ENCODE results near the gene STN1. TPM values are rescaled to one million over a fixed set of nuclear protein-coding genes. Genes with fewer than 3 reads are reported as not detected.

STN1 gene
- total and polyA plus RNA-seq, 2 of the 4 experiments (the other 2 are of a cell fraction), result 17.8 to 32.3 TPM

DNA sequence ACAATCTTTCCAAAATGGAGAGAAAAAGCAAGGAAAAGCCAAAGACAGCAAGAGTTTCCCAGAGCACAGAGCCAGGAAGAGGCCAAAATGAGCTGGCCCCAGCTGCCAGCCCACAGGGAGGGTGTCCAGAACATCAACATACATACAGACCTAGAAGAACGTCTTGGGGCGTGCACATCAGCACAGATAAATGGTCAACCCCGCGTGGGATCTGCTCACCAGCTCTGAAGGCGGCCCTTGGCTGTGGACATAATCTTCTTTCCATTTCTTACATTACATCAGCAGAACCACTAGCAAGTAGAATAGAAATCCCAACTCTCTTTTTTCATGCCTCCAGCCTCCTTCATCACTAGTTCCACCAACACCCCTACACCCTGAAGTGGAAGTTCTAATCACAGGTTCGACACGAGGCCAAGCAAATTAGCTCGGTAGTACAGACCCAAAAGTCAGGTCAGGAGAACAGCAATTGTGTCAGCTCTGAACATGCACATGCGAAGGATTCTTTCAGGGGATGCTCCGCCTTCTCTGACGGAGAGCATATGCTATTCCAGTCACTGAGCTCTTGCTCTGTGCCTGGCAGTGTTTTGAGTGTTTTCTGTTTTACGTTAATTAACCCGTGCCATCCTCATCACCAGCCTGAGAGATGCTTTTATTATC is 79.0 kb downstream of the STN1 start:
- no peak overlapping the region for H4K5ac ChIP-seq (ENCODE audit: low read depth, low read length)
- no peak overlapping the region for H3K9ac ChIP-seq (ENCODE audit: low read depth, low read length)
- H3K9me1 ChIP-seq (ENCODE audit: insufficient read depth, low read length), result peaks cover 7% of the 10 kb centered on the region
- in situ Hi-C loops (cut with MboI; ENCODE audit: low sequenced_read_pairs), result no loop called here
- H2BK20ac ChIP-seq (ENCODE audit: low read depth, low read length), result no peak overlapping the region
- no peak overlapping the region for H2BK120ac ChIP-seq (ENCODE audit: low read depth, low read length)
- no peaks in the 10 kb centered on the region for H3K9me3 ChIP-seq (ENCODE audit: control insufficient read depth, insufficient read depth, low read length)
- H3K79me1 ChIP-seq (ENCODE audit: low read depth in 1 of 2, low read length in 2 of 2), result peaks cover 30 to 72% of the 10 kb centered on the region in 2 experiments
- H2AK5ac ChIP-seq (ENCODE audit: low read depth, low read length), result no peak overlapping the region
- no peak overlapping the region for H4K8ac ChIP-seq (ENCODE audit: low read depth in 2 of 2, low read length in 2 of 2)
- H2AFZ ChIP-seq (replicated peaks; ENCODE audit: low read length, poor library complexity), result no peak overlapping the region
- H3K4me3 ChIP-seq (ENCODE audit: insufficient read depth, low read depth, low read length), result no peak overlapping the region
- H3K4me1 ChIP-seq (ENCODE audit: control insufficient read depth, insufficient read depth, low read length), result peaks cover 13% of the 10 kb centered on the region
- H4K20me1 ChIP-seq (ENCODE audit: insufficient read depth, low read length), result peaks cover 6% of the 10 kb centered on the region; the same call in 1 of the 2 replicates
- no peaks in the 10 kb centered on the region for H3K27me3 ChIP-seq (ENCODE audit: control insufficient read depth, insufficient read depth, low read length)
- no peak overlapping the region for H2BK15ac ChIP-seq (ENCODE audit: low read depth, low read length)
- POLR2A ChIA-PET (ENCODE audit: unreplicated experiment), result interaction anchor here (1.3 kb wide), 1 partner anchor 10 kb away, joined by 3 read pairs; no protein-coding TSS in a partner anchor
- H3K18ac ChIP-seq (ENCODE audit: low read depth, low read length), result no peak overlapping the region
- H2AK9ac ChIP-seq (replicated peaks; ENCODE audit: low read depth, low read length, poor library complexity), result peak overlapping the region; percentile 1
- CTCF ChIA-PET, result interaction anchor here (1.0 kb wide), 1 partner anchor 9 kb away, joined by 4 read pairs; no protein-coding TSS in a partner anchor
- no peak for DNase-seq
- no peak overlapping the region for H4K91ac ChIP-seq (ENCODE audit: insufficient read depth, low read depth, low read length)
- no TSS peak for BruUV-seq (replicated peaks)
- no peak overlapping the region for H3K4me2 ChIP-seq (ENCODE audit: low read depth, low read length)
- H3K36me3 ChIP-seq (ENCODE audit: control insufficient read depth, insufficient read depth, low read length), result no peaks in the 10 kb centered on the region
- no peak overlapping the region for H2BK5ac ChIP-seq (ENCODE audit: low read depth, low read length, poor library complexity, severe bottlenecking)
- dilution Hi-C loops (cut with HindIII; ENCODE audit: low sequenced_read_pairs, unreplicated experiment), result no loop called here
- H3K23ac ChIP-seq (ENCODE audit: low read depth, low read length), result no peak overlapping the region
- intact Hi-C loops (cut with micrococcal nuclease), result no loop called here
- TF ChIP-seq RCOR1 (IDR thresholded peaks at IDR 0.05; ENCODE audit: insufficient replicate concordance, low read length), result no peak
- TF ChIP-seq BHLHE40 (IDR thresholded peaks at IDR 0.05; ENCODE audit: low read depth, low read length), result no peak
- no peak for TF ChIP-seq NFE2L2 (IDR thresholded peaks at IDR 0.05; ENCODE audit: low read depth, low read length)
- no peak for TF ChIP-seq FOS (IDR thresholded peaks at IDR 0.05; ENCODE audit: low read depth, low read length)
- TF ChIP-seq MAFK (IDR thresholded peaks at IDR 0.05; ENCODE audit: low read depth, low read length), result no peak
- no peak for TF ChIP-seq SMC3 (IDR thresholded peaks at IDR 0.05; ENCODE audit: low read depth, low read length)
- TF ChIP-seq CTCF (conservative IDR thresholded peaks at IDR 0.05; ENCODE audit: low read depth, low read length), result no peak
- no peak for TF ChIP-seq MAZ (IDR thresholded peaks at IDR 0.05; ENCODE audit: borderline replicate concordance, low read depth, low read length)
- TF ChIP-seq RFX5 (IDR thresholded peaks at IDR 0.05; ENCODE audit: low read depth, low read length), result no peak
- no peak for TF ChIP-seq ELK1 (IDR thresholded peaks at IDR 0.05; ENCODE audit: borderline replicate concordance, low read depth, low read length)
- no peak for TF ChIP-seq CHD1 (IDR thresholded peaks at IDR 0.05; ENCODE audit: low read depth, low read length)
- TF ChIP-seq POLR2A (IDR thresholded peaks at IDR 0.05; ENCODE audit: low read depth, low read length), result no peak
- TF ChIP-seq, protein P1, sequence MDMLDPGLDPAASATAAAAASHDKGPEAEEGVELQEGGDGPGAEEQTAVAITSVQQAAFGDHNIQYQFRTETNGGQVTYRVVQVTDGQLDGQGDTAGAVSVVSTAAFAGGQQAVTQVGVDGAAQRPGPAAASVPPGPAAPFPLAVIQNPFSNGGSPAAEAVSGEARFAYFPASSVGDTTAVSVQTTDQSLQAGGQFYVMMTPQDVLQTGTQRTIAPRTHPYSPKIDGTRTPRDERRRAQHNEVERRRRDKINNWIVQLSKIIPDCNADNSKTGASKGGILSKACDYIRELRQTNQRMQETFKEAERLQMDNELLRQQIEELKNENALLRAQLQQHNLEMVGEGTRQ (IDR thresholded peaks at IDR 0.05; ENCODE audit: low read depth, low read length), result no peak
- TF ChIP-seq RAD21 (IDR thresholded peaks at IDR 0.05; ENCODE audit: low read length), result no peak
- TF ChIP-seq CEBPB (IDR thresholded peaks at IDR 0.05; ENCODE audit: low read depth, low read length), result no peak
- TF ChIP-seq MXI1 (IDR thresholded peaks at IDR 0.05; ENCODE audit: borderline replicate concordance, low read depth, low read length), result no peak
- no peak overlapping the region for H3K56ac ChIP-seq (ENCODE audit: extremely low read depth, insufficient read depth, low read length)
- ATAC-seq (ENCODE audit: low read depth), result no peak
- no peak overlapping the region for H3K4ac ChIP-seq (ENCODE audit: low read depth, low read length)
- peak overlapping the region; percentile 63; the same call in 1 of the 2 replicates for H3K14ac ChIP-seq (replicated peaks; ENCODE audit: low read depth, low read length)
- 83% methylated on average over 3 of the region's 13 CpGs; no CpG with 5 or more reads in 1 of the 2 experiments for WGBS, 2 experiments (ENCODE audit: extremely low coverage in 2 of 2, insufficient read length in 1 of 2)
- no peak overlapping the region for H3K27ac ChIP-seq (ENCODE audit: insufficient read depth, low read length)

All from IMR-90 (cell line).